DOHH2 (cell line): ENCODE measurements around the gene TMEM60.

ENCODE experiments used
- H3F3A ChIP-seq: fragments of 200-600 bp; sonication (generic), shearing (Covaris generic); 2 replicates; pipeline ENCODE4 v1.6.0; 2016; ENCODE audit warnings: antibody characterized with exemption, mild to moderate bottlenecking; ENCODE audit not compliant: control insufficient read depth, insufficient read depth
- H3K27ac ChIP-seq: fragments of 200-600 bp; sonication (generic); 2 replicates; pipeline ENCODE4 v1.5.1; 2014; ENCODE audit warnings: low read depth, mild to moderate bottlenecking, low read length, moderate library complexity
- H3K27me3 ChIP-seq: fragments of 200-600 bp; sonication (generic); 2 replicates; pipeline ENCODE4 v1.6.1; 2014; ENCODE audit warnings: mild to moderate bottlenecking, low read length, mixed read lengths; ENCODE audit not compliant: control insufficient read depth
- H3K36me3 ChIP-seq: fragments of 200-600 bp; sonication (generic); 2 replicates; pipeline ENCODE4 v1.6.1; 2014; ENCODE audit warnings: mild to moderate bottlenecking, low read length, moderate library complexity, mixed read lengths; ENCODE audit not compliant: control insufficient read depth
- H3K4me1 ChIP-seq: fragments of 200-600 bp; sonication (generic); 2 replicates; pipeline ENCODE4 v1.6.1; 2014; ENCODE audit warnings: mild to moderate bottlenecking, low read length, mixed read lengths; ENCODE audit not compliant: control insufficient read depth
- H3K4me2 ChIP-seq: fragments of 200-600 bp; sonication (generic); 2 replicates; pipeline ENCODE4 v1.6.0; 2014; ENCODE audit warnings: mild to moderate bottlenecking, low read length, moderate library complexity
- H3K4me3 ChIP-seq: fragments of 200-600 bp; sonication (generic); 2 replicates; pipeline ENCODE4 v1.5.1; 2014; ENCODE audit warnings: mild to moderate bottlenecking, low read length, mixed read lengths
- H3K79me2 ChIP-seq: fragments of 200-600 bp; sonication (generic); 2 replicates; pipeline ENCODE4 v1.6.1; 2014; ENCODE audit warnings: mild to moderate bottlenecking, low read length, mixed read lengths; ENCODE audit not compliant: control insufficient read depth
- H3K9me2 ChIP-seq: fragments of 200-600 bp; sonication (generic); replicated peaks from 2 replicates; pipeline ENCODE4 v1.6.1; 2014; ENCODE audit warnings: mild to moderate bottlenecking, low read length, mixed read lengths; ENCODE audit not compliant: control insufficient read depth
- H3K9me3 ChIP-seq: fragments of 200-600 bp; sonication (generic); 2 replicates; pipeline ENCODE4 v1.6.1; 2014; ENCODE audit warnings: antibody characterized with exemption, low read length, mixed read lengths; ENCODE audit not compliant: control insufficient read depth, insufficient read depth
- H4K20me1 ChIP-seq: fragments of 200-600 bp; sonication (generic); 2 replicates; pipeline ENCODE4 v1.6.0; 2014; ENCODE audit warnings: low read depth, mild to moderate bottlenecking, antibody characterized with exemption, low read length, moderate library complexity; ENCODE audit not compliant: control insufficient read depth, insufficient read depth
- CTCF ChIP-seq: fragments of 200-600 bp; sonication (generic); IDR thresholded peaks from one replicate; pipeline ENCODE4 v1.5.1; 2014; ENCODE audit warnings: antibody characterized with exemption, mild to moderate bottlenecking, low read depth, low read length; ENCODE audit not compliant: poor library complexity, severe bottlenecking
- EZH2phosphoT487 ChIP-seq: fragments of 200-600 bp; sonication (generic); IDR thresholded peaks from 2 replicates; pipeline ENCODE4 v1.6.1; 2017; ENCODE audit warnings: borderline replicate concordance, mild to moderate bottlenecking, antibody characterized with exemption, low read length, moderate library complexity, mixed read lengths

Gene TMEM60

DNA sequence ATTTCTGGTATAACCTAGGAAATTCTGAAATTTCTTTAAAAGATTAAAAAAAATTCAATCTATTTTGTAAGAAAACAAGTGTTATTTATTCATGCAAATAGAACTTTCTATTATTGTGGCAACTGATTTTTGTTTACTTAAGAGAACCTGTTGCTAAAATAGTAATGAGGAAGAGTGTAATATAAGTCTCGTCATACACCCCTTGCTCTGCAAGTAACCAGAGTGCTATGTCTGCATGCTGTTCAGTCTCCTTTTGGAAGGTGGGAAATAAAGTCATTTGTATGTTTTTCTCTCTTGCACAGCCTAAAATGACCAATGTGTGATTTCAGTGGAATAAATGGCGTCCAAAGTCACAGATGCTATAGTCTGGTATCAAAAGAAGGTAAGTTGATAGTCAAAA is 41.7 kb upstream of the TMEM60 start:
- no peaks in the 10 kb centered on the region for H3K9me2 ChIP-seq
- no peak for TF ChIP-seq EZH2phosphoT487
- TF ChIP-seq CTCF: no peak
- H3K4me1 ChIP-seq: peaks cover 43% of the 10 kb centered on the region
- H4K20me1 ChIP-seq: no peaks in the 10 kb centered on the region
- peaks cover 5% of the 10 kb centered on the region; the same call in 1 of the 2 replicates for H3F3A ChIP-seq
- H3K4me3 ChIP-seq: peak overlapping the region; percentile 36
- peaks cover 76% of the 10 kb centered on the region for H3K79me2 ChIP-seq
- H3K27ac ChIP-seq: no peak overlapping the region
- H3K27me3 ChIP-seq: no peaks in the 10 kb centered on the region
- H3K4me2 ChIP-seq: peak overlapping the region; percentile 55
- peaks cover 5% of the 10 kb centered on the region for H3K36me3 ChIP-seq
- no peaks in the 10 kb centered on the region for H3K9me3 ChIP-seq

DNA sequence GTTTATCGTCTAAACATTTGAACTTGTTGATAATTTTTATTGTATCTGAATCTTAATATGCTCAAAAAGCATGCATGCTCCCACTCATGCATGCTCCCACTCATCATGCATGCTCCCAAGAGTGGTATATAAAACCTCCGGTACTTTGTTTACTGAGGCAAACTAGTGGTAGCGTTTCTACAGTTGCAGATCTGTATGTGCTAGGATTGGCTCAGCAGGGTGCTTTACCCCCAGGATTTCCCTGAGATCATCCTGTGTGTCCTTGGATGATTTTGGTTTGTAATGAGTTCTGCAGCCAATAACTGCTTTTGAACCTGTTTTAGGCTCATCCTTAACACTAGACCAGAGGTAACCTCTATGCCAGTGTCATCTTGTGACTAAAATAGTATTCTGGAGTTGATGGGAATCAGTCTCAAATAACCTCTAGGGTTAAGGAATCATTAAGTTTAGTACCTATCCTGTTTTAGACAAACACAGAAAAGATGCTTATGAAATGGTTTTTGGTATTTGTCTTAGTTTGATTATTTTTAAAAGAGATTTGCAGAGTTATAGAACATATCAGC is 40.8 kb upstream of the TMEM60 start:
- peaks cover 5% of the 10 kb centered on the region for H3K36me3 ChIP-seq
- no peaks in the 10 kb centered on the region for H3K27me3 ChIP-seq
- no peaks in the 10 kb centered on the region for H4K20me1 ChIP-seq
- peak overlapping the region; percentile 36 for H3K4me3 ChIP-seq
- H3K9me2 ChIP-seq: no peaks in the 10 kb centered on the region
- peaks cover 81% of the 10 kb centered on the region for H3K79me2 ChIP-seq
- no peak overlapping the region; the same call in 1 of the 2 replicates for H3K27ac ChIP-seq
- H3K9me3 ChIP-seq: no peaks in the 10 kb centered on the region
- no peak for TF ChIP-seq EZH2phosphoT487
- TF ChIP-seq CTCF: no peak
- peaks cover 53% of the 10 kb centered on the region for H3K4me1 ChIP-seq
- peak overlapping the region; percentile 55 for H3K4me2 ChIP-seq
- H3F3A ChIP-seq: peaks cover 5% of the 10 kb centered on the region; the same call in 1 of the 2 replicates

DNA sequence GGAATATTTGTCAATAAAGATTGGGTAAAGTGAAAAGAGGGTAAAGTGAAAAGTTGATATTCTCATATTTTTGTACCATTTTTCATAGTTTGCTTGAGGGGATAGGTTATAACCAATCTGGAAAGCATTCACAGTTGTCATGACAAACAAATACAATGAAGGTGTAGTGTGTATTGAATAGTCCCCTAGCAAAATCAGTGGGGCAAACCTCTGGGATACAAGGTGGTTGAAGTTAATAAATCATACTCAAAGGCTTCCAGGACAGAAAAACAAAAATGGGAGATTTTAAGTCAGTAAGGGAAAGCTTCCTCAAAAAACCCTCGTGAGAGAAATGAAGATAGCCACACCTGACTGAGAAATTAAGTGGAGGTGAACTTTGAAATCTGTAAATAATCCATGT is 39.7 kb upstream of the TMEM60 start:
- H3K9me3 ChIP-seq: no peaks in the 10 kb centered on the region
- TF ChIP-seq EZH2phosphoT487 (no peak), CTCF (no peak)
- H3K4me3 ChIP-seq: no peak overlapping the region; the same call in 1 of the 2 replicates
- peaks cover 90% of the 10 kb centered on the region for H3K79me2 ChIP-seq
- H3K27me3 ChIP-seq: no peaks in the 10 kb centered on the region
- peaks cover 5% of the 10 kb centered on the region for H3K36me3 ChIP-seq
- H3K9me2 ChIP-seq: no peaks in the 10 kb centered on the region
- peaks cover 5% of the 10 kb centered on the region; the same call in 1 of the 2 replicates for H3F3A ChIP-seq
- peaks cover 63% of the 10 kb centered on the region for H3K4me1 ChIP-seq
- H4K20me1 ChIP-seq: no peaks in the 10 kb centered on the region
- peak overlapping the region; percentile 55 for H3K4me2 ChIP-seq
- H3K27ac ChIP-seq: no peak overlapping the region
